DOHH2 (cell line): Measurements from ENCODE around the gene SLC45A3.

Experiments
- H3F3A ChIP-seq: fragments of 200-600 bp; sonication (generic), shearing (Covaris generic); 2 replicates; pipeline ENCODE4 v1.6.0; 2016; ENCODE audit warnings: antibody characterized with exemption, mild to moderate bottlenecking; ENCODE audit not compliant: control insufficient read depth, insufficient read depth
- H3K27ac ChIP-seq: fragments of 200-600 bp; sonication (generic); 2 replicates; pipeline ENCODE4 v1.5.1; 2014; ENCODE audit warnings: low read depth, mild to moderate bottlenecking, low read length, moderate library complexity
- H3K27me3 ChIP-seq: fragments of 200-600 bp; sonication (generic); 2 replicates; pipeline ENCODE4 v1.6.1; 2014; ENCODE audit warnings: mild to moderate bottlenecking, low read length, mixed read lengths; ENCODE audit not compliant: control insufficient read depth
- H3K36me3 ChIP-seq: fragments of 200-600 bp; sonication (generic); 2 replicates; pipeline ENCODE4 v1.6.1; 2014; ENCODE audit warnings: mild to moderate bottlenecking, low read length, moderate library complexity, mixed read lengths; ENCODE audit not compliant: control insufficient read depth
- H3K4me1 ChIP-seq: fragments of 200-600 bp; sonication (generic); 2 replicates; pipeline ENCODE4 v1.6.1; 2014; ENCODE audit warnings: mild to moderate bottlenecking, low read length, mixed read lengths; ENCODE audit not compliant: control insufficient read depth
- H3K4me2 ChIP-seq: fragments of 200-600 bp; sonication (generic); 2 replicates; pipeline ENCODE4 v1.6.0; 2014; ENCODE audit warnings: mild to moderate bottlenecking, low read length, moderate library complexity
- H3K4me3 ChIP-seq: fragments of 200-600 bp; sonication (generic); 2 replicates; pipeline ENCODE4 v1.5.1; 2014; ENCODE audit warnings: mild to moderate bottlenecking, low read length, mixed read lengths
- H3K79me2 ChIP-seq: fragments of 200-600 bp; sonication (generic); 2 replicates; pipeline ENCODE4 v1.6.1; 2014; ENCODE audit warnings: mild to moderate bottlenecking, low read length, mixed read lengths; ENCODE audit not compliant: control insufficient read depth
- H3K9me2 ChIP-seq: fragments of 200-600 bp; sonication (generic); replicated peaks from 2 replicates; pipeline ENCODE4 v1.6.1; 2014; ENCODE audit warnings: mild to moderate bottlenecking, low read length, mixed read lengths; ENCODE audit not compliant: control insufficient read depth
- H3K9me3 ChIP-seq: fragments of 200-600 bp; sonication (generic); 2 replicates; pipeline ENCODE4 v1.6.1; 2014; ENCODE audit warnings: antibody characterized with exemption, low read length, mixed read lengths; ENCODE audit not compliant: control insufficient read depth, insufficient read depth
- H4K20me1 ChIP-seq: fragments of 200-600 bp; sonication (generic); 2 replicates; pipeline ENCODE4 v1.6.0; 2014; ENCODE audit warnings: low read depth, mild to moderate bottlenecking, antibody characterized with exemption, low read length, moderate library complexity; ENCODE audit not compliant: control insufficient read depth, insufficient read depth
- EZH2phosphoT487 ChIP-seq: fragments of 200-600 bp; sonication (generic); IDR thresholded peaks from 2 replicates; pipeline ENCODE4 v1.6.1; 2017; ENCODE audit warnings: borderline replicate concordance, mild to moderate bottlenecking, antibody characterized with exemption, low read length, moderate library complexity, mixed read lengths
- TF ChIP-seq, protein P1 (sequence below): fragments of 200-600 bp; sonication (generic); IDR thresholded peaks from one replicate; pipeline ENCODE4 v1.5.1; 2014; ENCODE audit warnings: antibody characterized with exemption, mild to moderate bottlenecking, low read depth, low read length; ENCODE audit not compliant: poor library complexity, severe bottlenecking

The SLC45A3 gene

GRCh38 chr1:205626216-205626615 lies 54.1 kb downstream of the SLC45A3 start:
- Histone ChIP-seq H3K36me3 (peaks cover 79% of the 10 kb centered on the region), H3K9me2 (no peaks in the 10 kb centered on the region), H3K4me2 (peak overlapping the region; percentile 74), H3F3A (peaks cover 9% of the 10 kb centered on the region), H3K27me3 (no peaks in the 10 kb centered on the region), H3K79me2 (peaks cover 98% of the 10 kb centered on the region), H3K27ac (0 out of 2 replicates have a peak overlapping the region, but pooled peaks have one; percentile 3), H3K4me3 (peak overlapping the region; percentile 17), H4K20me1 (peaks cover 21% of the 10 kb centered on the region; the same call in 1 of the 2 replicates), H3K4me1 (peaks cover 34% of the 10 kb centered on the region), H3K9me3 (no peaks in the 10 kb centered on the region)
- TF ChIP-seq EZH2phosphoT487: no peak
- TF ChIP-seq, protein P1, sequence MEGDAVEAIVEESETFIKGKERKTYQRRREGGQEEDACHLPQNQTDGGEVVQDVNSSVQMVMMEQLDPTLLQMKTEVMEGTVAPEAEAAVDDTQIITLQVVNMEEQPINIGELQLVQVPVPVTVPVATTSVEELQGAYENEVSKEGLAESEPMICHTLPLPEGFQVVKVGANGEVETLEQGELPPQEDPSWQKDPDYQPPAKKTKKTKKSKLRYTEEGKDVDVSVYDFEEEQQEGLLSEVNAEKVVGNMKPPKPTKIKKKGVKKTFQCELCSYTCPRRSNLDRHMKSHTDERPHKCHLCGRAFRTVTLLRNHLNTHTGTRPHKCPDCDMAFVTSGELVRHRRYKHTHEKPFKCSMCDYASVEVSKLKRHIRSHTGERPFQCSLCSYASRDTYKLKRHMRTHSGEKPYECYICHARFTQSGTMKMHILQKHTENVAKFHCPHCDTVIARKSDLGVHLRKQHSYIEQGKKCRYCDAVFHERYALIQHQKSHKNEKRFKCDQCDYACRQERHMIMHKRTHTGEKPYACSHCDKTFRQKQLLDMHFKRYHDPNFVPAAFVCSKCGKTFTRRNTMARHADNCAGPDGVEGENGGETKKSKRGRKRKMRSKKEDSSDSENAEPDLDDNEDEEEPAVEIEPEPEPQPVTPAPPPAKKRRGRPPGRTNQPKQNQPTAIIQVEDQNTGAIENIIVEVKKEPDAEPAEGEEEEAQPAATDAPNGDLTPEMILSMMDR: no peak

GRCh38 chr1:205623646-205624045 lies 56.7 kb downstream of the SLC45A3 start:
- Histone ChIP-seq H3K36me3 (peaks cover 91% of the 10 kb centered on the region), H3K4me2 (no peak overlapping the region), H3K4me1 (peaks cover 29% of the 10 kb centered on the region), H3K4me3 (no peak overlapping the region), H3K79me2 (peaks cover 96% of the 10 kb centered on the region), H3F3A (no peaks in the 10 kb centered on the region; the same call in 1 of the 2 replicates), H3K9me3 (no peaks in the 10 kb centered on the region), H3K9me2 (no peaks in the 10 kb centered on the region), H3K27ac (no peak overlapping the region), H3K27me3 (no peaks in the 10 kb centered on the region), H4K20me1 (peaks cover 21% of the 10 kb centered on the region; the same call in 1 of the 2 replicates)
- TF ChIP-seq EZH2phosphoT487: no peak
- TF ChIP-seq, protein P1: no peak

- TF ChIP-seq, protein P1: no peak
- TF ChIP-seq EZH2phosphoT487: no peak
- Histone ChIP-seq H3K27me3 (no peaks in the 10 kb centered on the region), H3K4me2 (no peak overlapping the region), H3K4me3 (no peak overlapping the region), H3K9me3 (no peaks in the 10 kb centered on the region), H3K79me2 (peaks cover 87% of the 10 kb centered on the region), H3K36me3 (peaks cover 96% of the 10 kb centered on the region), H3K27ac (no peak overlapping the region), H4K20me1 (peaks cover 11% of the 10 kb centered on the region; the same call in 1 of the 2 replicates), H3K4me1 (peaks cover 8% of the 10 kb centered on the region), H3K9me2 (no peaks in the 10 kb centered on the region), H3F3A (peaks cover 6% of the 10 kb centered on the region; the same call in 1 of the 2 replicates)
Observed at GRCh38 chr1:205620269-205620668, 60.0 kb downstream of the SLC45A3 start.
